GM19238 (cell line): ENCODE data around the gene SIRPB1.
"Not testable (repeated sequence)": the region's sequence is repeated elsewhere in the genome, so short reads cannot be mapped to it uniquely, and the experiment has no call there.

ENCODE experiments used
- DNase-seq: peaks from one replicate; pipeline ENCODE4 v3.0.0; 2011; ENCODE audit warnings: low spot score; ENCODE audit not compliant: insufficient read length

The SIRPB1 gene

DNA sequence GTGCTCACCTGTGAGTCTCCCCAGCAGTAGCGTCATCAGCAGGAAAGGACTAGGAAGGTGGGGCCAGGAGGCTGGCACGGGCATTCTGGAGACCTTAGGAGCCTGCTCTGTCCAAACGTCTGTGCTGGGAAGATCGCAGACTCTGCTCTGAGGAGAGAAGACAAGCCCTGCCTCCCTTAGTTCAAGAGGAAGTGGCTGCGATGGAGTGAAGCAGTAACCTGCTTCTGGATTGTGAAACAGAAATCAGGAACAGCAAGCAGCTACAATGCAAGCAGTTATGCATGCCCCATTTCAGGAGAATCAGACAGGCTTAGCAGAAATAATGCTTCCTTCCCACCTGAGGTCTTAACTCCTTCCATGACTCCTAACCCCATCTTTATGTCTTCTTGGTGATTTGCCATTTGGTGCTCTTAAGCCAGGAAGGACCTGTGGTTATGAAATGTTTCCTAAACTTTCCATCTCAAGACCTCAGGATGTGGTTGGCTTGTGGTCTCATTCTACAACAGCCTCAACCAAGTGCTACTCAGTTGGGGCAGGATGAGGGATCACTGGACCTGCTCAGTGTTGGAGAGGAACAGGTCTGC, at the start of gene SIRPB1:
Gene SIRPB1, minus strand, starts transcription at position 149 of the 584 bp plus-strand sequence. Its CDS starts 65 bp downstream, at position 84.
- DNase-seq, result no peak

GRCh38 chr20:1669304-1669703, 49.5 kb upstream of the SIRPB1 start:
- no peak for DNase-seq

GRCh38 chr20:1667502-1668085, 47.8 kb upstream of the SIRPB1 start:
- no peak for DNase-seq

- DNase-seq, result no peak
These were observed 47.0 kb upstream of the SIRPB1 start for GRCh38 chr20:1666802-1667201.

GRCh38 chr20:1665345-1665744, 45.5 kb upstream of the SIRPB1 start:
- DNase-seq, result no peak

DNA sequence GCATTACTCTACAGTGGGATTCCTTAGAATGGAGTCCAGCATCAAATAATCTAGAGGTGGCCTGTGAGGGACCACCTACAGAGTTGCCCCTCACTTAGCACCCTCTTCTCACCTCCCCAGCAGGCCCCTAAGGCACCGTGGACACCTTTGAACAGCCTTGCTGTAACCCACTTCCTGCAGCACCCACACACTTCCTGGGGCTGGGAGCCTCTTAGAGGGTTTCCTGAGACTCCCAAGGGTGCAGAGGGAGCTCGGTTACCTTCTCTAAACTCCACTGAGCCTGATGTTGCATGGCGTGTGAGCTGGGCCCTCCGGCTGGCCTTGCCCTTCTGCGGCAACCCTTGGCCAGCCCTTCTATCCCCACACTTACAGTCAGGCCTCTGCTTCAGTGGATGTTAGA, 45.1 kb upstream of the SIRPB1 start:
- DNase-seq, result no peak

GRCh38 chr20:1663917-1664316, 44.1 kb upstream of the SIRPB1 start:
- DNase-seq, result no peak

GRCh38 chr20:1661542-1662299, 41.9 kb upstream of the SIRPB1 start:
- DNase-seq, result no peak

- no peak for DNase-seq
These were observed 40.4 kb upstream of the SIRPB1 start for GRCh38 chr20:1660246-1660645.

DNA sequence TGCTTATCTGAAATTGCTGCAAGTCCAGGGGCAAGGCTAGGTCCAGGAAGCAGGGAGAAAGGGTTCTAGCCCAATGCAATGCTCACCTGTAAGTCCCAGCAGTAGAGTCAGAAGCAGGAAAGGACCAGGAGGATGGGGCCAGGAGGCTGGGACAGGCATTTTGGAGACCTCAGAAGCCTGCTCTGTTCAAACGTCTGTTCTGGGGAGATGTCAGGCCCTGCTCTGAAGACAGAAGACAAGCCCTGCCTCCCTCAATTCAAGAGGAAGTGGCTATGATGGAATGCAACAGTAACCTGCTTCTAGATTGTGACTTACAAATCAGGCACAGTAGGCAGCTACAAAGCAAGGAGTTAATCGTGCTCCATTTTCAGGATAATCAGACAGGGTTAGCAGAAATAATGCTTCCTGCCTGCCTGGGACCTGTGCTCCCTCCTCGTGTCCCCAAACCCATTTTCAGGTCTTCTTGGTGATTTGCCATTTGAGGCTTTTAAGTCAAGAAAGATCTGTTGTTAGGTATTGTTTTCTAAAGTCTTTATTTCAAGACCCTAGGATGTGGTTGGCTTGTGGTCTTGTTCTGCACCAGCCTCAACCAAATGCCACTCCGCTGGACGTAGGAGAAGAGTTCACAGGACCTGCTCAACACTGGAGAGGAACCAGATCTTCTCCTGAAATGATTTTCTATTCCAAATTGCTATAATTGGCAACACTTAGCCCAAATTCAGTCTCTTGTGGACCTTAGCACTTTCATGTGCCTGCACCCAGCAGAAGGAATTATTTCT, 37.9 kb upstream of the SIRPB1 start, which contains the start of gene SIRPG:
Gene SIRPG, minus strand, starts transcription at position 224 of the 779 bp plus-strand sequence. Its CDS starts 65 bp downstream, at position 159.
- no peak for DNase-seq

GRCh38 chr20:1656844-1657243, 37.0 kb upstream of the SIRPB1 start:
- DNase-seq, result no peak

DNA sequence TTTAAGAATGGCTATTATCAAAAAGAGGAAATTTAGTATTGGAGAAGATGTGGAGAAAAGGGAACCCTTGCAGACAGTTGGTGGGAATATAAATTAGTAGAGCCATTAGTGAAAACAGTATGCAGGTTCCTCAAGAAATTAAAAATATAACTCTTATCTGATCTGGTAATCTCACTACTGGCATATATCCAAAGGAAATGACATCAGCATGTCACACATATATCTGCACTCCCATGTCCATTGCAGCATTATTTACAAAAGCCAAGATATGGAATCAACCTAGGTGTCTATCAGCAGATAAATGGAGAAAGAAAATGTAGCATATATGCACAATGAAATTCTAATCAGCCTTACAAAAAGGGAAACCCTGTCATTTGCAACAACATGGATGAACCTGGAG, 35.2 kb upstream of the SIRPB1 start:
- DNase-seq, result no peak

GRCh38 chr20:1652960-1653359, 33.2 kb upstream of the SIRPB1 start:
- no peak for DNase-seq

DNA sequence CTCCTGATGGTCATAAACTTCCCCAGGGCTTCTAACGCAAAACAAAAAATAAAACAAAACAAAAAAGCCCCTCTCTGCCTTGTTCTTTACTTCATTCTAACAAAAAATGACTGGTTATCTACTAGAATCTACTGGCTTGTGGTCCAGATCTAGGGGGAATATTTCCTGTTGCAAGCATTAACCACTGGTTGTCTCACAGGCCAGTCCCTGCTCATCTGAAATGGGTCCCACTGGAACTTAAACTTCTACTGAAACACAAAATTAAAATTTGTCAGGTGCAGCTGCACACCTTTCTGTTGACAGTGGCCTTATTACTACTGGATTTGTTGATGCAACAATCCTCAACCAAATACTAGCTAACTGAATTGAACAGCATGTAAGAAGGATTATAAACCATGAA, 32.3 kb upstream of the SIRPB1 start:
- no peak for DNase-seq

DNA sequence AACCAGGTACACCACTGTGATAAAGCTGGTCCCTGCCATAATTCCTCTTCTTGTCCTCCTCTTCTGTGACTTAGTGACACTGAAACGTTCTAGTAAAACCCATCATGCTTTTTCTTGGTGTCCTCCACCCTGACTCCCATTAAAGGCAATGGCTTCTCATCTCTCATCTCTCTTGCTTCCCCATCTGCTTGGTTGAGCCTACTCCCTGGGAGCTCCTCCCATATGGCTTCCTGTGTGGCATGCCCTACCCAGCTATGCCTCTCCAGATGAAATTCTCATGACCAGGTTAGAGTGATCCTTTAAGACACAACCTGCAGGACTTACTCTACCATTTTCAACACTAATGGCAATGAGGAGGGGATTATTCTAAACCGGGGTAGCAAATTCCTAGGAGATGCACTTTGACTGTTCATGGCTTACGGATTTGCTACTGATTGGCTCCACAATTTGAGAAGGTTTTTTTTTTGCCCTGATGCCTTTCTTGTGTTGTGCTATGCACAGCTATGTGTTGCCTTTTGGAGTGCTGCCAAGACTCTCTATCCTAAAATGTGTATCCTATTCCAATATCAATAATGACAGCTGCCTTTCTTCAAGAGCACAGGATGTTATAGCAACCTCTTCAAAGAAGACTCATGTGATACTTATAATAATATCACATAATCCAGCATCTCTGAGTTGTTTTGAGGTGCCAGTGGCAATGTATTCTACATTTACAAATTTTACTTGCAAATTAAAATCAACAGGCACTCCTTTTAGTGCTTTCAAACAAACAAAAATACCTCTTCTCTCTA, 31.7 kb upstream of the SIRPB1 start:
- no peak for DNase-seq

DNA sequence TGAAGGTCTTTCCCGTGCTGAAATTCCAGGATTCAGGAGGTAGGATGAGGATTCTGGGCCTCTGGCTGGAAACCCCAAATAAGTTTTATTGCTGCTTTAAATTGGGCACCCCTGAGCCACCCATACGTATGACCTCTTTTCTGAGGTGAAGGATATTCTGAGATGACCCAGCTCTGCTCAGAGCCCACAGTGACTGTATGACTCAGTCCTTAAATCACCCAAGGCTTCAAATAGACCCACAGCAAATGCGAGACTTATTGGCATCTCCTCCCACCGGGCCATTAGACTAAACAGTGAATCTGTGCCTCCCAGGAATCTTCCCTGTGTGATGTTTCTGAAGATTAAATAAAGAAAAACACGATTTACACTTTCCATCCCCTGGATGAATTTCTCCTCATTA, 28.3 kb upstream of the SIRPB1 start:
- no peak for DNase-seq

DNA sequence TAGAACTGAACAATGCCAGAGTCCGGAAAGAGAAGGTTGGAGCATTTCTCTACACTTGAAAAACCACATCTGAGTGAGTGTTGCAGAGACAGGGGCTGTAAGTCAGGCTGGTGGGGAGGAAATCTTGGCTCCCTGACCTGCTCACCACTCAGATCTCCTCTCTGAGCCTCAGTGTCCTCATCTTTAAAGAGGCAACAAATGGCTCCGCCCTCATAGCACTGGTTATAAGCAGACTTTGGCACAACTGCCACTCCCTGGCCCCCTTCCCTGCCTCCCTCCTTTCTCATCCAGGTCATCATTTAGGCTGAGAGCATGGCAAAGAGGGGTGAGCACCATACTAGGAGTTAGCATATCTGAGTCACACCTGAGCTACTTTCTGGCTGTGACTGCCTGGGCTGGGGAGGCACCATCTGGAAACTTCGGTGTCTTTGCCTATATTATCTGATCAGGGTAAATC, 27.2 kb upstream of the SIRPB1 start:
- DNase-seq, result no peak

- no peak for DNase-seq
These were observed 24.5 kb upstream of the SIRPB1 start for GRCh38 chr20:1644101-1644962.

DNA sequence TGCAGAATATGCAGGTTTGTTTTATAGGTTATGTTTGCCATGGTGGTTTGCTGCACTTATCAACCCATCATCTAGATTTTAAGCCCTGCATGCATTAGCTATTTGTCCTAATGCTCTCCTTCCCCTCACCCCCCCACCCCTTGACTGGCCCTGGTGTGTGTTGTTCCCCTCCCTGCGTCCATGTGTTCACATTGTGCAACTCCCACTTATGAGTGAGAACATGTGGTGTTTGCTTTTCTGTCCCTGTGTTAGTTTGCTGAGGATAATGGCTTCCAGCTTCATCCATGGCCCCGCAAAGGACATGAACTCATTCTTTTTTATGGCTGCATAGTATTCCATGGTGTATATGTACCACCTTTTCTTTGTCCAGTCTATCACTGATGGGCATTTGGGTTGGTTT, 18.8 kb upstream of the SIRPB1 start:
- not testable (repeated sequence) for DNase-seq

- DNase-seq, result no peak
These were observed 17.9 kb upstream of the SIRPB1 start for GRCh38 chr20:1637755-1638154.
